GM18511 (cell line): ENCODE data around the gene PDCL2.
"Not testable (repeated sequence)": the region's sequence is repeated elsewhere in the genome, so short reads cannot be mapped to it uniquely, and the experiment has no call there.

ENCODE experiments used
- ATAC-seq: cut with Tn5 transposase; IDR thresholded peaks from one replicate; pipeline ENCODE4 v1.9.1; 2021; ENCODE audit warnings: mild to moderate bottlenecking, moderate library complexity; ENCODE audit not compliant: unreplicated experiment

The PDCL2 gene

DNA sequence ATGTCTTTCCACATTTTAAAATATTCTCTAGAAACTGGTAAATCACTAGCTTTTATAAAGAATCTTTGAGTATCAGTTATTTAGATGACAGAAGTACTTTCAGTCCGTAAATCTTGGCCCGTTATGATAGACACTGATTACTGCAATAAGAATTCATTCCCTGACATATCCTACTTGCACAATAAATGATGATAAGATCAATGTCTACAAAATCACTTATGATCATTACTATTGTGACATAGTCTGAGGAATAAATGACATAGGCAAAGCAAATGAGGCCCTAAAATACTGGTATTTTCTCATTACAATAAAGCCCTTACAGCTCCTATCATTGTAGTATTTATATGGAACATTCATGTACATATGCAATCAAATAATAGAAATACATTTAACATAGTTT, 6.6 kb upstream of the PDCL2 start:
- no peak for ATAC-seq

DNA sequence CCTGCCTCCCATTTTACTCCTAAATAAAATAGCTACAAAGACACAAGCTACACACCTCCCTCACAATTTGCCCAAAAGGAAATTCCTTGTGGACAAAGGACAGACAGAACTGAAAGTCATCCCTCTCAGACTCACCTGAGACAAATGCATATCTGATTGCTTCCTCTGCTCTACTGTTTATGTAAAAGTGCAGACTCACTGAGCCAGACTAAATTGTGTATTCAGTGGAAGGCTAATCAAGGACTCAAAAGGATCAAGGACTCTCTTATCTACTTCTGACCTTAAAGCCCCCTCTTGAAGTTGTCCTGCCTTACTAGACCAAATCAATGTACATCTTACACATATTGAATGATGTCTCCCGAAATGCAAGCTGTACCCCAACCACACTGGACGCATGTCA, 3.9 kb downstream of the PDCL2 start:
- ATAC-seq: no peak

DNA sequence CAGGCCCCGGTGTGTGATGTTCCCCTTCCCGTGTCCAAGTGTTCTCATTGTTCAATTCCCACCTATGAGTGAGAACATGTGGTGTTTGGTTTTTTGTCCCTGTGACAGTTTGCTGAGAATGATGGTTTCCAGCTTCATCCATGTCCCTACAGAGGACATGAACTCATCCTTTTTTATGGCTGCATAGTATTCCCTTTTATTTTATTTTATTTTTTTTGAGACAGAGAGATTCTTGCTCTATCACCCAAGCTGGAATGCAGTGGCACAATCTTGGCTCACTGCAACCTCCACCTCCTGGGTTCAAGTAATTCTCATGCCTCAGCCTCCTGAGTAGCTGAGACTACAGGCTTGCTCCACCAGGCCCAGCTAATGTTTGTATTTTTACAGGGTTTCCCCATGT, 9.3 kb downstream of the PDCL2 start:
- ATAC-seq: not testable (repeated sequence)

DNA sequence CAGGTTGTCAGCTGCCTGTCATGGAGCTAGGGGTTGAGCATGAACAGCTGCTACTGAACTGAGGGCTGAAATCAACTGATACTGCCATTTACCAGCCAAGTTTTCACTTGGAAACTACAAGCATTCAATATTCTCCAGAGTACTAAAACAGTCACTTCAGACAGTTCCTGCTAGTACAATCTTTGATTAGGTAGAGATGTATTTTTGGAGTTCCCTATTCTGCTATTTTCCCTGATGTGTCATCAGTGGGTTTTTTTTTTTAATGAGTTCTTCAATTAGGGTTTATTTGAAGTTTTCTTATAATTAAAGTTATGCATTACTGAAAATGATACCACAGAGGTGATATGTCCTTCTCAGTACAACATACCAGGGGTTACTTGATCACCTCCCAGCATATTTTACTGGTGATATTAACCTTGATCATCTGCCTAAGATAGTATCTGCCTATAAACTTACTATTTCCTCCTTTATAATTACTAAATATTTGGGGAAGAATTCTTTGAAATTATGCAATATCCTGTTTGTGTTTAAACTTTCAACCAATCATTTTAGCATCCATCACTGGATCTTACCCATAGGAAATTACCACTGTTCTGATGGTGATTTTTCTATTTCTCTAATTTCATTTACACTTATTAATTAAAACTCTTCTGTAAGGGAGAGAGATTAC, 13.6 kb downstream of the PDCL2 start:
- ATAC-seq: no peak

DNA sequence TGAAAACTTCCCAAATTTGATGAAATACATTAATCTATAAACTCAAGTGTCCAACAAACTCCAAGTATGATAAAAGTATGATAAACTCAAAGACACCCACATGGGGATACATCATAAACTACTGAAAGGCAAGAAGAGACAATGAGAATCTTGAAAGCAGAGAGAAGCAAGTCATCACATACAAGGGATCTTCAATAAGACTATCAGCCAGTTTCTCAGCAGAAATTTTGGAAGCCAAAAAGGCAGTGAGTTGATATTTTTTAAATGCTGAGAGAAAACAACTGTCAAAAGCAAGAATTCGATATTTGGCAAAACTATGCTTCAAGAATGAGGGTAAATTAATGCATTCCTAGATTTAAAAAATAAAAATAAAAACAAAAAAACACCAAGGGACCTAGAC, 16.5 kb downstream of the PDCL2 start:
- ATAC-seq: no peak

DNA sequence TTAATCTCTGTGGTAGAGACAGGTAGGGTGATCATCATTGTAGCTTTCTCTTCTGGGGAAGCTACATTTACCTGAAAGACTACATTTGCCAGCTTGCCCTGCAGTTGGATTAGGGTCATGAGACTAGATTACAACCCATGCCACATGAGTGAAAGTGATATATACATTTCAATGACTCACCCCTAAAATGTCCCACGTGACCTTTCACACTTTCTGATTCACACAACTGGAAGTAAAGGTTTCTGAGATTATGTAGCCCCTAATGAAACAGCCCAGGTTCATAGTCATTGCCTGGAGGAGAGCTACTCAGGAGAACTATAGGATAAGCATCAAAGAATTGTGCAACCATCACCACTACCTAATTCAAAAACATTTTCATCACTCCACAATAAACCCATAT, 17.8 kb downstream of the PDCL2 start:
- no peak for ATAC-seq

DNA sequence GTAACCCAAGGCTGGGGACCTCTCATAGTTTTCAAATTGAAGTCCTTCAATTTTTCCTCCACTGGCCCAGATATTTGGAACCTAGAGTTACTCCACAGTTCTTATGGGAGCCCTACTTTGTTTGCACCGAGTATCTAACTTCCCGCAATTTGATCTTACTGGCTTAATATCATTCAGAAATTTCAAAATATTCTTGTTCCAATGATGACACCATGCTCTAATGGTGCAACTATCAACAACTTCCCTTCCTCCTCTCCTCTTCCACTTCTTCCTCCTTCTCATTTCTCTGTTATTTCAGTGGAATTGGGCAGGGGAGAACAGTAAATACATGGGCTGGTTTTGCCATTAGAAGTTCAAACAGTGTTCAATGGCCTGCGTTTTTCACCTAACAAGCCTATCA, 20.2 kb downstream of the PDCL2 start:
- no peak for ATAC-seq

DNA sequence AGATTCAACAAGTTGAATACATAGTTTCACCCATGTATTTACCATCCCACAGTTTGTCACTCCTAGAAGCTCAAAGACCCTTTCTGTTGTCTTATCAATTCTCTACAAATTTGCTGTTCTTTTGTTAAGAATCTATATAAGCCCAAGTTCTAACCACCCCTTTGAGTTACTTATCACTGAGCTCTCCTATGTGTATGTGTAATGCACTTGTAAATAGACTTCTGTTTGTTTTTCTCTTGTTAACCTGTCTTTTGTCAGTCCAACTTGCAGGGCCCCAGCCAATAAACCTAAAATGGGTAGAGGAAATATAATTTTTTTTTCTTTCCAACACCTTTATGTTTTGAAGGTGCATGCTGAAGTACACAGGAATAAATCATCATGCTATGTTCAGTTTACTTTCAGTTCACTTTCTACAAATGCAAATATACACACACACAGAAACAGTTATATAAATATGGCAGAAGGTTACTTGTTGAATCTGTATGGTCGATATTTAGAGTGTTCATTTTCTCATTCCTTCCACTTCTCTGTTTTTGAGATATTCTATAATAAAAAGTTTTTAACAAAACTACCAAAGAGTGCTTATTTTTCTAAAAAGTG, 23.0 kb downstream of the PDCL2 start:
- ATAC-seq: peak; percentile 86

DNA sequence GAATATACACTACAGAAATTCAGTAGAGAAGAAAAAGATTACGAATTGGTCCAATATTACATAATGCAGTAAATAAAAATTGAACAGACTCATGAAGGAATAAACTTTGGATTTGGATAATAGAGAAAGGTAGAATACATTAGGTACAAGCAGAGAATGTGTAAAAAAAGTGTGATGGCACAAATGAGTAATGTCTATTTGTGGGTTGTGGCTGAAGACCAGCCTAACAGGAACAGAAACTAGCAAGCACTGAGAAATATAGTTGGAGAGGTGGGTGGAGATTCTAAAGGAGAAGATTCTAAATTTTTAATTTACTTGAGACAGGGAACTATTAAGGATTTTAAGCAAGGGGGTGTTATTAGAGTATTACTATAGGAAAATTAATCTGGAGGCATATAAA, 30.2 kb downstream of the PDCL2 start:
- peak; percentile 100 for ATAC-seq

DNA sequence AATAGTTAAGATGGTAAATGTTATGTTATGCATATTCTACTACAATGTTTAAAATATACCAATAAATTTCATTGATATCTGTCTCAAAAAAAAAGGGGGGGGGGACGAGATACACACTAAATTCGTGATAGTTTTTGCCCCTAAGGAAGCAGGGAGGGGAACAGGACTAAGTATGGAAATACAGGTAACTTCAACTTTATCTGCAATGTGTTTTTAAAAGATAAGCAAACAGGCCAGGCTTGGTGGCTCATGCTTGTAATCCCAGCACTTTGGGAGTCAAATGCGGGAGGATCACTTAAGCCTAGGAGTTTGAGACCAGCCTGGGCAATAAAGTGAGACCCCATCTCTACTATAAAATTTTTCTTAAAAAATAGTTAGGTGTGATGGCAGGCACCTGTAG, 31.9 kb downstream of the PDCL2 start:
- no peak for ATAC-seq

DNA sequence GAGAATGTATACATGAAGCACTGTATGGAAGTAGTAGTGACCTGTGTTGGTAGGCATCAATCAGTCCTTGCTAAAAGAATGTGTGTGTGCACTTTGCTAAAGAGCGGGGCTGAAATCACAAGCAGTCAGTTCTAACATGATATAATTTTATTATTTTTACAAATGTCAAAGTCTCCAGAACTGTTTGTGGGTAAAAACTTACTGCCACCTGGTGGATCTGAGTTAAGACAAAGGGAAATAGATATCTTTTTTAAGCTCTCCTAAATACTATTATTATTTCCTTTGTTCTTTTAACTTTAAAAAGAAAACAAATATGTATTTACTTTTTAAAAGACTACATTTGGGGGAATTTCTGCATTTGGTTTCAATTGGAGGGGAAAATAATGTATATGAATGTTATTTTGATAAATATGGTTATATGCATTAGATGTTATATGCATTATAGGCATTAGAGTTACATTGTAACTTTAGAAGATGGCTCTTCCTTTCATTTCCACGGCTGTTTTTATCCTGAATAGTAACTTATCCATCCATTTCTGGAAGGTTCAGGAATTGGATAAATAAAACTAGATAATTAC, 37.5 kb downstream of the PDCL2 start:
- ATAC-seq: no peak

DNA sequence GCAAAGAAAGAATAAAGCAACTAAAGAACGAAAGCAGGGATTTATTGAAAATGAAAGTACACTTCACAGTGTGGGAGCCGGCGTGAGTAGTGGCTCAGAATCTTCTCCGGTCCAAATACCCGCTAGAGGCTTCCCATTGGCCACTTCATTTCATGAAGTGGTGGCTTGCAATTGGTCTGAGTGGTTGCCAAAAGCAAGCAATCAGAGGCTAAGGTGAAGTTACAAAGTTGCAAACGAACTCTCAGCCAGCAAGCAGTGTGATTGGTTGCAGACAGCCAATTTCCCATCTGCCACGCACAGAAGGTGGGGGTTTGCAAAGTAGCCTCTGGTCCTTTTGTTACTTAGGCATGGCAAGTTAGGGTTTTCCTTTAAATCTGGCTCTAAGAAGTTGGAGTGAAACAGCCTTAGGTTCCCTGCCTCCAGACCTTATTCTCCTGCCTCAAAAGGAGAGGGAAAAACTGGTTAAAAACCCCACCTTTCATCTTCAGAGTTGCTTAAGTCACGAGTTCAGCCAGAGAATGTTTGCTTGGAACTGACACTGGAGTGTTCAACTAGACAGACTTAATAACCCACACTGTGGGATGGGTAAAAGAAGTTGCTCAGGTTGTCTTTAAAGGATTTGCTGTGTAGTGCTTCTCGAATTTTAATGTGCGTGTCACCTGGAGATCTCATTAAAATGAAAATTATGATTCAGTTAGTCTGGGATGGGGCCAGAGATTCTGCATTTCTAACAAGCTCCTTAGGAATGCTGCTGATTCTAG, 38.4 kb downstream of the PDCL2 start:
- no peak for ATAC-seq

DNA sequence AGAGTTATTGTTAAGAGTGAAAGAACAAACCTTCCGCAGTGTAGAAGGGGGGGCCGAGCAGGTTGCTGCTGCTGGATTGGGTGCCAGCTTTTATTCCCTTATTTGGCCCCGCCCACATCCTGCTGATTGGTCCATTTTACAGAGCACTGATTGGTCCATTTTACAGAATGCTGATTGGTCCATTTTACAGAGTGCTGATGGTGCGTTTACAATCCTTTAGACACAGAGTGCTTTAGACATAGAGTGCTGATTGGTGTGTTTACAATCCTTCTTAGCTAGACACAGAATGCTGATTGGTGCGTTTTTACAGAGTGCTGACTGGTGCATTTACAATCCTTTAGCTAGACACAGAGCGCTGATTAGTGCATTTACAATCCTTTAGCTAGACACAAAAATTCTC, 40.1 kb downstream of the PDCL2 start:
- not testable (repeated sequence) for ATAC-seq

DNA sequence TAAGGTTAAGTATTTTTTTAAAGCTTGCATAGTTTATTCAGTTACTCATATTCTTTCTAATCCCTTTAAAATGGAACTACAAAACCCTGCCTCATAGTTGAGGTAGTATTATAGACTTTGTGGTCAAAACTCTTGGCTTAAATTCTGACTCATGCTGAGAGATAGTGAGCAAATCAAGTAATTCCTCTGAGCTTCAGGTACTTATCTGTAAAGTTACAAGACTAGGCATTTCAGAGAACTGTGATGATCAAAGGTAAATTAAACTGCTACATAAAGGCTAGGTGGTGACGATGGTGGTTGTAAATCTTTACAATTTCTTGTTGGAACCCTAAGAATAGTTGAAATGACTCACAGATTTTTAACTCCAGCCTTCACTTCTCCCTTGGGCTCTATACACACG, 42.2 kb downstream of the PDCL2 start:
- ATAC-seq: no peak

DNA sequence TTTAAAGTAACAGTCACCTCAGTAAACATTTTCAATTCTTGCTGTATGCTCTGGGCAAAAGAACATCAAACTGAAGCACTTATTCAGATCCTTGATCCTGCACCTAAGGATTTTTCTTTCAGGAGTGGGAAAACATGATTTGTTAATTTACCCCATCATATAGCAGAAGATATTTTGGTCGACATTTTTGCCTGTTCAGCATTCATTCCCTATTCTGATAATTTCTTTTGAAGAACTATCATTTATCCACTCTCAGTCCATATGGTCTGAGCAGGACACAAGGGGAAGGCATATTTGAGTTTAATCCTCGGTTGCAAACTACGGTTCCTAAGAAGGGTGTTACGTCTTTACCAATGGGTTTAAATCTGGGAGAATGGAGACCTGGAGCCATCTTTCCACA, 44.1 kb downstream of the PDCL2 start:
- ATAC-seq: no peak

DNA sequence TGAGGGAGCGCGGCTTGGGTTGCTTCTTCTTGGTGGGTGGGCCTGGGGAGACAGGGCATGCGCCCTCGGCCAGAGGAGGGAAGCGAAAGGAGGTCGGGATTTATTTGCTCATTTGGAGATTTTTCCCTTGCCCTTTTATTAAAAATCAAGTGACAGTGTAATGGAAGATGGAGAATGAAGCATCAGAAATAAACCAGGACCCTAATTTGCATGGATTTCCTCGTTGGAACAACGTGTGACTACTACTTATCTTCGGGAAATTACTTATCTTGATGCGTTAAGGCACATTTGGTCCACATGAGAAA, 44.6 kb downstream of the PDCL2 start:
- ATAC-seq: no peak

DNA sequence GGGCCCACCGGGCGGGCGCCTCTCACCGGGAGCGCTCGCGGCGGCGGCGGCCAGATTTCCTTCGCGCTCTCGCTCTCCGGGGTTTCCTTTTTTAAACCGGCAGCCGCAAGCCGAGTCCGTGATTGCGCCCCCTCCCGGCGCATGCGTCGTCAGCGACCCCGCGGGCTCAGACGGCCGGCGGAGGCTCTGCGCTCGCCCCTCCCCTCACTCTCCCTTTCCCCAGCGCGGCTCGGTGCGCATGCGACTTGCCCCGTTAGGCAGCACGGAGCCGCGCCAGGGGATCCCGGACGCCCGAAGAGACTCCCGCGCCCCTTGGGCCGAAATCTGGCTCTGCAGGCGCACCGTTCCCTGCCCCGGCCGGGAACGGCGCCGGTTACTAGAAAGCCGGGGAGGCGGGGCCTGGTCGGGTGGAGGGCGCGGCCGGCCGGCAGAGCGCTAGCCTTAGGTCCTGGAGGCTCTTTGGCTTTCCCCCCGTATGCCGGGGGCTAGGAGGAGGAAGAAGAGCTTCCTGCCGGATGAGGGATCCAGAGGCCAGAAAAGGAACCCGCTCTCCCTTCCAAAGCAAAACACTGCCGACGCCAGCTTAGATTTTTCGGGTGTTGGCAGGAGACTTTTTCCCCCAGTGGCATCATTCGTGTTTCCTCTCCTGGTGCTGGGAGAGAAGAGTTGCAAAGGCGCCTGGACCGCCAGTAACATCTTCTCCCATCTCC, 45.1 kb downstream of the PDCL2 start, which contains the start of gene CLOCK:
Gene CLOCK, minus strand, starts transcription at position 154 of the 710 bp plus-strand sequence. CDS start 64,124 bp downstream, outside the sequence.
- peak; percentile 77 for ATAC-seq

DNA sequence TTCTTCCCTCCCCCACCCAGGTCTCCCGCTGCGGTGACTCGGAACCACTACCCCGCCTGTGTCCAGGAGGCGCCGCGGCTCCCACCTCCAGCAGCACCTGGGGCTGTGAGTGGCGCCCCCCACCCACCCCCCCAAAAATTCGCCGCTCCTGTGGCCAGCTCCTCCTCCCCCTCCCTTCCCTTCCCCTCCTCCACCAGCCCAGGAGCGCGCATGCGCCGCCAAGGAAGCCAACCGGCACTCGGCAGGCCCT, 45.6 kb downstream of the PDCL2 start:
- peak; percentile 50 for ATAC-seq

DNA sequence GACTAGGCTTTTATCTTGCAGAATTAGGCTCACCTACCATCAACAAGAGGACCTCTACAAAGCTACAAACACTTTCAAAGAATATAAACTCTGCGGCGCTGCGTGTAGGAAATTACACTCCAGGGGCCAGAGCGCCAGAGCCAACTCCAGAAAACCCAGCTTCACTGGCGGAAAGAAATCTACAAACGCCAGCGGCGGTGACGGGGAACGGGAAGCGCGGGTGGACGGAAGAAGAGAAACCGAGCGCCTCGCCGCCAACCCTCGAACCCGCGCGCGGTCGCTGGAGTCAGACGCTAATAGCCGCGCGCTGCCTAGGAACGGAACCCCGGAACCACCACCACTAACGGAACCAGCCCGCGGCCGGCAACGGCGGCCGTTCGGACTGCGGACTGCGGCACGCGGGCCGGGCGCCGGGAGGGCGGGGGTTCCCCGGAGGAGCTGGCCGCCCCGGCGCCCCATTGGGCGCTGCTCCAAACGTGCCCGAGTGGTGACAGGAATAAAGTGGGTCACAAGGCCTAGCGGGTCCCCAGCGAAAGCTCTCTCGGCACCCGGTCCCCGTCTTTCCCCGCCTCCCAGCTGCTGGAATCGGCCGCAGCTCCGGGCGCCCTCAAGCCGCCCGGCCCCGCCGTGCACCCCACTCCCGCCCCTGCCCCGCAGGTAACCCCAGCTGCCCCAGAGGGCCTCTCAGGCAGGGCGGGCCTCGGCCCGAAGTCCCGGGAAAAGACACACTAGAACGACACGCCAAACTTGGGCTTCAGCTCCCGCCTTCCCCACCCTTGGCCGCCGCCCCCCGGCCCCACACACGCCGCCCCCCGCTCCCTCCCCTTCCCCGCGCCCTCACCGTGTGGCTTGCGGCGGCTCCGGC, 46.2 kb downstream of the PDCL2 start:
- ATAC-seq: peak; percentile 58

DNA sequence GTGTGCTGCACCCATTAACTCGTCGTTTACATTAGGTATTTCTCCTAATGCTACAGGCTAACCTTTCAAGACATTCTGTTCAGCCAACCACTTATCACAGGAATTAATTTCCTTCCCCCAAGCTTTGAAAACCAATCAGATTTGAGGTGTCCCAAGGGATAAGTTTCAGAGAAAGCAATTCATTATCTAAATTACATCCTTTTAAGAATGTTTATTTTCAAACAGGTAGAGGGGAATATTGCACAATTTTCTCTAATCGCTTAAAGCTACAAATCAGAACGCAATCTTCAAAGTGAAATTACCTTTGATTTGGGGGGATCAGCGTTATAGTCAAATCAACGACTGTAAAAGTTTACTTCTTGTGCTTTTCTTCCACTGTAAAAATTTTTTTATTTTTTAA, 46.9 kb downstream of the PDCL2 start:
- ATAC-seq: no peak

DNA sequence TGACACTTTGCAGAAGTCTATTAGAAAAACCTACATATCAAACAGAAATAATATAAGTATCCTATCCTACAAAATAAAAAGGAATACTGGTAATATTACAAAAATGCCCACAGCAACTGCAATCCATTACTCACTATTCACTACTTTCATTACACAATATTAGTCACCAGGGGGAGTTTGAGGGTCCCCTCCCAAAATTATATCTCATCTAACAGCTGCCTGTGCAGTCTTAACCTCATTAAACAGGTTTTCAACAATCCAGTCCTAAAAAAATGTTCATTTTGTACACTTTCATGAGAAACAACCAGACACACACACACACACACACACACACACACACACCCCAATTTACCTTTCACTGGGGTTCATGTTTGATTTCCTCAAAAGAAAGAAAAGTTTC, 48.2 kb downstream of the PDCL2 start:
- ATAC-seq: no peak
